ENCODE data around the gene LGALS4. TPM values are rescaled to one million over a fixed set of nuclear protein-coding genes. Genes with fewer than 3 reads are reported as not detected.
"Not testable (repeated sequence)": the region's sequence is repeated elsewhere in the genome, so short reads cannot be mapped to it uniquely, and the experiment has no call there.

The LGALS4 gene
- total and polyA plus RNA-seq, 4 donors: 0.51 to 544 (median 6.0) TPM

- Histone ChIP-seq H3K4me3 (ENCODE audit: low read length in 2 of 2) (no peak overlapping the region), H3K27ac (ENCODE audit: low read depth in 1 of 2, low read length in 2 of 2) (no peak overlapping the region), H3K27me3 (ENCODE audit: control insufficient read depth in 1 of 2, insufficient read depth in 2 of 2, low read length in 1 of 2) (no peaks in the 10 kb centered on the region), H3K9me3 (ENCODE audit: control insufficient read depth, low read length) (no peaks in the 10 kb centered on the region), H3K36me3 (ENCODE audit: control insufficient read depth in 1 of 2, insufficient read depth in 2 of 2, low read length in 1 of 2) (no peaks in the 10 kb centered on the region), H3K4me1 (ENCODE audit: control insufficient read depth in 1 of 2, insufficient read depth in 2 of 2, low read length in 2 of 2) (no peaks in the 10 kb centered on the region)
- intact Hi-C loops (cut with DNase I): loop anchor here in 1 of 2 donors (10.0 kb wide), 1 partner anchor 108 kb away; the partner anchor contains the start of gene RINL
- no peak for DNase-seq
- no peak for ATAC-seq (ENCODE audit: low FRiP score)
- 85 to 87% methylated on average over 10 of the region's 10 CpGs for WGBS, 2 donors
These were observed 46.3 kb downstream of the LGALS4 start for GRCh38 chr19:38766276-38767047.

GRCh38 chr19:38765214-38765613 lies 47.5 kb downstream of the LGALS4 start:
- H3K27ac ChIP-seq (ENCODE audit: low read depth in 1 of 2, low read length in 2 of 2): no peak overlapping the region
- DNase-seq: no peak
- ATAC-seq (ENCODE audit: low FRiP score): no peak
- no peaks in the 10 kb centered on the region for H3K4me1 ChIP-seq (ENCODE audit: control insufficient read depth in 1 of 2, insufficient read depth in 2 of 2, low read length in 2 of 2)
- H3K27me3 ChIP-seq (ENCODE audit: control insufficient read depth in 1 of 2, insufficient read depth in 2 of 2, low read length in 1 of 2): no peaks in the 10 kb centered on the region
- intact Hi-C loops (cut with DNase I): loop anchor here in 1 of 2 donors (10.0 kb wide), 1 partner anchor 110 kb away; the partner anchor contains the start of gene RINL
- no peak overlapping the region for H3K4me3 ChIP-seq (ENCODE audit: low read length in 2 of 2)
- no peaks in the 10 kb centered on the region for H3K36me3 ChIP-seq (ENCODE audit: control insufficient read depth in 1 of 2, insufficient read depth in 2 of 2, low read length in 1 of 2)
- no peaks in the 10 kb centered on the region for H3K9me3 ChIP-seq (ENCODE audit: control insufficient read depth, low read length)
- 96 to 97% methylated on average over 2 of the region's 2 CpGs for WGBS, 2 donors

- DNase-seq (no peak), ATAC-seq (ENCODE audit: low FRiP score) (no peak)
- Histone ChIP-seq H3K27me3 (ENCODE audit: control insufficient read depth in 1 of 2, insufficient read depth in 2 of 2, low read length in 1 of 2) (no peaks in the 10 kb centered on the region), H3K4me1 (ENCODE audit: control insufficient read depth in 1 of 2, insufficient read depth in 2 of 2, low read length in 2 of 2) (no peaks in the 10 kb centered on the region), H3K36me3 (ENCODE audit: control insufficient read depth in 1 of 2, insufficient read depth in 2 of 2, low read length in 1 of 2) (no peaks in the 10 kb centered on the region), H3K9me3 (ENCODE audit: control insufficient read depth, low read length) (no peaks in the 10 kb centered on the region), H3K4me3 (ENCODE audit: low read length in 2 of 2) (no peak overlapping the region), H3K27ac (ENCODE audit: low read depth in 1 of 2, low read length in 2 of 2) (no peak overlapping the region)
- intact Hi-C loops (cut with DNase I): loop anchor here in 1 of 2 donors (10.0 kb wide), 1 partner anchor 111 kb away; the partner anchor contains the start of gene RINL
- WGBS, 2 donors: 92% methylated on average over 3 of the region's 3 CpGs
These were observed 48.9 kb downstream of the LGALS4 start for GRCh38 chr19:38763795-38764220.

GRCh38 chr19:38761884-38762389 lies 50.8 kb downstream of the LGALS4 start:
- H3K36me3 ChIP-seq (ENCODE audit: control insufficient read depth in 1 of 2, insufficient read depth in 2 of 2, low read length in 1 of 2); H3K27ac ChIP-seq (ENCODE audit: low read depth in 1 of 2, low read length in 2 of 2); H3K4me1 ChIP-seq (ENCODE audit: control insufficient read depth in 1 of 2, insufficient read depth in 2 of 2, low read length in 2 of 2); H3K27me3 ChIP-seq (ENCODE audit: control insufficient read depth in 1 of 2, insufficient read depth in 2 of 2, low read length in 1 of 2); H3K9me3 ChIP-seq (ENCODE audit: control insufficient read depth, low read length); ATAC-seq (ENCODE audit: low FRiP score); DNase-seq; H3K4me3 ChIP-seq (ENCODE audit: low read length in 2 of 2): not testable (repeated sequence)
- intact Hi-C loops (cut with DNase I): loop anchor here in 1 of 2 donors (10.0 kb wide), 1 partner anchor 113 kb away; the partner anchor contains the start of gene RINL
- WGBS, 2 donors: 95 to 96% methylated on average over 9 of the region's 9 CpGs

GRCh38 chr19:38760805-38761517 lies 51.8 kb downstream of the LGALS4 start:
- 70 to 90% methylated on average over 6 of the region's 6 CpGs for WGBS, 2 donors
- DNase-seq; H3K4me1 ChIP-seq (ENCODE audit: control insufficient read depth in 1 of 2, insufficient read depth in 2 of 2, low read length in 2 of 2); ATAC-seq (ENCODE audit: low FRiP score); H3K36me3 ChIP-seq (ENCODE audit: control insufficient read depth in 1 of 2, insufficient read depth in 2 of 2, low read length in 1 of 2); H3K4me3 ChIP-seq (ENCODE audit: low read length in 2 of 2); H3K27ac ChIP-seq (ENCODE audit: low read depth in 1 of 2, low read length in 2 of 2); H3K27me3 ChIP-seq (ENCODE audit: control insufficient read depth in 1 of 2, insufficient read depth in 2 of 2, low read length in 1 of 2); H3K9me3 ChIP-seq (ENCODE audit: control insufficient read depth, low read length): not testable (repeated sequence)
- intact Hi-C loops (cut with DNase I): loop anchor here in 1 of 2 donors (10.0 kb wide), 1 partner anchor 114 kb away; the partner anchor contains the start of gene RINL

- Histone ChIP-seq H3K4me3 (ENCODE audit: low read length in 2 of 2) (no peak overlapping the region), H3K4me1 (ENCODE audit: control insufficient read depth in 1 of 2, insufficient read depth in 2 of 2, low read length in 2 of 2) (no peaks in the 10 kb centered on the region), H3K27me3 (ENCODE audit: control insufficient read depth in 1 of 2, insufficient read depth in 2 of 2, low read length in 1 of 2) (no peaks in the 10 kb centered on the region), H3K27ac (ENCODE audit: low read depth in 1 of 2, low read length in 2 of 2) (no peak overlapping the region), H3K9me3 (ENCODE audit: control insufficient read depth, low read length) (no peaks in the 10 kb centered on the region), H3K36me3 (ENCODE audit: control insufficient read depth in 1 of 2, insufficient read depth in 2 of 2, low read length in 1 of 2) (no peaks in the 10 kb centered on the region)
- intact Hi-C loops (cut with DNase I): loop anchor here in 1 of 2 donors (10.0 kb wide), 2 partner anchors 45 to 115 kb away; partner anchors contain the start of gene RINL
- 63 to 70% methylated on average over 10 of the region's 10 CpGs for WGBS, 2 donors
- DNase-seq (no peak), ATAC-seq (ENCODE audit: low FRiP score) (no peak)
These were observed 53.1 kb downstream of the LGALS4 start for GRCh38 chr19:38759590-38760003.

- intact Hi-C loops (cut with DNase I): loop anchor here in 1 of 2 donors (10.0 kb wide), 1 partner anchor 51 kb away; no protein-coding TSS in a partner anchor
- H3K4me1 ChIP-seq (ENCODE audit: control insufficient read depth in 1 of 2, insufficient read depth in 2 of 2, low read length in 2 of 2); H3K36me3 ChIP-seq (ENCODE audit: control insufficient read depth in 1 of 2, insufficient read depth in 2 of 2, low read length in 1 of 2); ATAC-seq (ENCODE audit: low FRiP score); H3K9me3 ChIP-seq (ENCODE audit: control insufficient read depth, low read length); H3K27me3 ChIP-seq (ENCODE audit: control insufficient read depth in 1 of 2, insufficient read depth in 2 of 2, low read length in 1 of 2); DNase-seq; H3K27ac ChIP-seq (ENCODE audit: low read depth in 1 of 2, low read length in 2 of 2); H3K4me3 ChIP-seq (ENCODE audit: low read length in 2 of 2): not testable (repeated sequence)
- WGBS, 2 donors: 97 to 100% methylated on average over 1 to 2 of the region's 2 CpGs
These were observed 58.5 kb downstream of the LGALS4 start for GRCh38 chr19:38754196-38754595.

GRCh38 chr19:38753783-38754182 lies 59.0 kb downstream of the LGALS4 start:
- intact Hi-C loops (cut with DNase I): loop anchor here in 1 of 2 donors (10.0 kb wide), 1 partner anchor 51 kb away; no protein-coding TSS in a partner anchor
- not testable (repeated sequence) for H3K27ac ChIP-seq (ENCODE audit: low read depth in 1 of 2, low read length in 2 of 2); H3K9me3 ChIP-seq (ENCODE audit: control insufficient read depth, low read length); DNase-seq; H3K4me1 ChIP-seq (ENCODE audit: control insufficient read depth in 1 of 2, insufficient read depth in 2 of 2, low read length in 2 of 2); H3K4me3 ChIP-seq (ENCODE audit: low read length in 2 of 2); H3K36me3 ChIP-seq (ENCODE audit: control insufficient read depth in 1 of 2, insufficient read depth in 2 of 2, low read length in 1 of 2); ATAC-seq (ENCODE audit: low FRiP score); H3K27me3 ChIP-seq (ENCODE audit: control insufficient read depth in 1 of 2, insufficient read depth in 2 of 2, low read length in 1 of 2)
- 80 to 84% methylated on average over 3 of the region's 3 CpGs for WGBS, 2 donors

Measured in aorta (tissue), 5 donors.